HepG2 (cell line): ENCODE results near the gene SLC6A12. TPM values are rescaled to one million over a fixed set of nuclear protein-coding genes. Genes with fewer than 3 reads are reported as not detected.

Experiments used
- ATAC-seq: fragments of 200-7000 bp; cut with Tn5 transposase; 3 replicates; pipeline ENCODE4 v1.9.1; 2020; ENCODE audit warnings: mild to moderate bottlenecking, moderate library complexity
- BruUV-seq: library from RNA; stranded (reverse); fragments of 400-500 nt; replicated peaks from 2 replicates; lab custom pipeline; 2021; lab: Mats Ljungman, UMichigan
- CTCF ChIA-PET: fragments of 300-600 bp; formaldehyde crosslinking; extraction: SDS; loops from one replicate; lab custom pipeline; 2021; ENCODE audit warnings: low total read pairs, inconsistent platforms, low intra/inter-chr PET ratio; lab: Yijun Ruan, JAX
- POLR2A ChIA-PET: fragments of 350-600 bp; sonication (Branson Sonifier 250); formaldehyde crosslinking; loops from one replicate; lab custom pipeline; 2020; ENCODE audit warnings: antibody characterized with exemption, inconsistent platforms; lab: Yijun Ruan, JAX
- DNase-seq: peaks from one replicate; pipeline ENCODE4 v3.0.0-alpha.2; 2015; ENCODE audit warnings: low spot score
- FAIRE-seq: peaks from 3 replicates; lab custom pipeline; 2011; peaks lifted over from hg19 to GRCh38; lab: Jason Lieb, UNC
- H2AFZ ChIP-seq: one replicate; pipeline ENCODE4 v1.6.1; 2011; ENCODE audit warnings: low read length, inconsistent platforms
- H3K27ac ChIP-seq: fragments of 300-600 bp; 3 replicates; pipeline ENCODE4 v1.8.0; 2011; ENCODE audit warnings: mixed run types, mild to moderate bottlenecking, mixed read lengths, low read length, inconsistent platforms; ENCODE audit not compliant: insufficient read depth; ENCODE audit errors: extremely low read length
- H3K27me3 ChIP-seq, 2 experiments: fragments of 200-600 bp in 1 of 2; 2 replicates in 1 of 2; 3 replicates in 1 of 2; pipeline versions ENCODE4 v1.6.0 to v1.8.0; 2011; ENCODE audit warnings: low read length in 2 of 2, mild to moderate bottlenecking in 2 of 2, moderate library complexity in 2 of 2, inconsistent platforms in 1 of 2; ENCODE audit not compliant: insufficient read depth in 2 of 2, control insufficient read depth in 1 of 2
- H3K36me3 ChIP-seq, 2 experiments: fragments of 200-600 bp in 1 of 2; replicated peaks in 1 of 2; 2 replicates in 1 of 2; 3 replicates in 1 of 2; pipeline versions ENCODE4 v1.5.1 to v1.8.0; 2011; ENCODE audit warnings: low read length in 2 of 2, inconsistent platforms in 1 of 2; ENCODE audit not compliant: insufficient read depth in 2 of 2, control insufficient read depth in 1 of 2
- H3K4me1 ChIP-seq: 2 replicates; pipeline ENCODE4 v1.5.1; 2012; ENCODE audit warnings: low read length, inconsistent platforms; ENCODE audit not compliant: insufficient read depth
- H3K4me2 ChIP-seq: 2 replicates; pipeline ENCODE4 v1.6.0; 2011; ENCODE audit warnings: low read depth, low read length, inconsistent platforms
- H3K4me3 ChIP-seq, 3 experiments: fragments of 200-600 bp in 1 of 3; sonication (generic), shearing (Covaris generic) in 1 of 3; replicated peaks in 1 of 3; 2 replicates each; pipeline ENCODE4 v1.5.1; 2011 to 2016; ENCODE audit warnings: low read length in 3 of 3, inconsistent platforms in 2 of 3, low read depth in 2 of 3, mild to moderate bottlenecking in 2 of 3, control low read depth in 1 of 3, mixed read lengths in 1 of 3; ENCODE audit not compliant: insufficient read depth in 1 of 3
- H3K79me2 ChIP-seq: one replicate; pipeline ENCODE4 v1.6.1; 2011; ENCODE audit warnings: low read length, inconsistent platforms; ENCODE audit not compliant: insufficient read depth
- H3K9ac ChIP-seq: 2 replicates; pipeline ENCODE4 v1.6.0; 2011; ENCODE audit warnings: mild to moderate bottlenecking, low read depth, low read length, inconsistent platforms; ENCODE audit not compliant: insufficient read depth
- H3K9me3 ChIP-seq: 2 replicates; pipeline ENCODE4 v1.5.1; 2012; ENCODE audit warnings: mild to moderate bottlenecking, low read length
- H4K20me1 ChIP-seq: 2 replicates; pipeline ENCODE4 v1.6.0; 2011; ENCODE audit warnings: inconsistent platforms, mild to moderate bottlenecking, low read length, moderate library complexity; ENCODE audit not compliant: insufficient read depth
- FOXK2 ChIP-seq: fragments of 450-650 bp; IDR thresholded peaks from 2 replicates; pipeline ENCODE4 v1.6.1; 2016
- GMEB2 ChIP-seq: IDR thresholded peaks from 2 replicates; pipeline ENCODE4 v1.6.1; 2016; ENCODE audit warnings: missing biosample characterization, missing genetic modification reagents, low read depth
- KDM3A ChIP-seq: IDR thresholded peaks from 2 replicates; pipeline ENCODE4 v1.6.1; 2018; ENCODE audit warnings: low read depth, missing compliant biosample characterization
- ZFYVE20 ChIP-seq: sonication (generic); formaldehyde crosslinking; IDR thresholded peaks from 2 replicates; pipeline ENCODE4 v1.8.0; 2023; ENCODE audit warnings: low read depth, mild to moderate bottlenecking, moderate library complexity, missing genetic modification reagents, borderline replicate concordance
- ZNF280B ChIP-seq: sonication (generic); formaldehyde crosslinking; IDR thresholded peaks from 2 replicates; pipeline ENCODE4 v1.5.0; 2020; ENCODE audit warnings: missing genetic modification reagents, mild to moderate bottlenecking, borderline replicate concordance
- ZNF282 ChIP-seq: fragments of 450-650 bp; IDR thresholded peaks from 2 replicates; pipeline ENCODE4 v1.6.1; 2018; ENCODE audit not compliant: partially characterized antibody
- ZNF570 ChIP-seq: sonication (generic); formaldehyde crosslinking; IDR thresholded peaks from 2 replicates; pipeline ENCODE4 v1.4.0; 2020; ENCODE audit warnings: mild to moderate bottlenecking, missing genetic modification reagents, borderline replicate concordance
- ZNF644 ChIP-seq: IDR thresholded peaks from 2 replicates; pipeline ENCODE4 v1.6.1; 2016; ENCODE audit warnings: low read depth
- ZNF724P ChIP-seq: sonication (generic); formaldehyde crosslinking; IDR thresholded peaks from 2 replicates; pipeline ENCODE4 v1.8.0; 2022; ENCODE audit warnings: missing genetic modification reagents, borderline replicate concordance
- WGBS: methylation state at CpG from one replicate; pipeline ENCODE4 v1.1.6; 2017; ENCODE audit warnings: low lambda C conversion rate; 5-methylcytosine and 5-hydroxymethylcytosine counted together
- in situ Hi-C: cut with HindIII; loops from 2 replicates; pipeline ENCODE4 v1.10.0; 2017; ENCODE audit warnings: low pct_unique_long_range_greater_than_20kb; ENCODE audit not compliant: extremely low pct_ligation_motif_present
- intact Hi-C: fragments of 100-400 bp; cut with micrococcal nuclease; formaldehyde crosslinking; loops from one replicate; pipeline ENCODE4 v1.10.0; 2022; ENCODE audit not compliant: unreplicated experiment
- polyA plus RNA-seq, 8 experiments: library from polyadenylated mRNA; depleted of rRNA in 3 of 8; stranded (reverse) in 7 of 8; unstranded in 1 of 8; fragments of >200 nt; fragmentation: Illumina TruSeq in 4 of 8; extraction: Trizol in 4 of 8; gene quantifications; 2 replicates each; pipeline versions ENCODE4 v1.2.1 to v1.2.3, GENCODE V29; 2011 to 2016; ENCODE audit warnings: low read depth in 4 of 8, missing spikeins in 1 of 8, mixed read lengths in 1 of 8; ENCODE audit not compliant: insufficient read depth in 1 of 8
- total RNA-seq, 5 experiments: library from RNA; depleted of rRNA; stranded (reverse); fragments of >200 nt; fragmentation: Illumina TruSeq; extraction: Trizol; gene quantifications; 2 replicates each; pipeline ENCODE4 v1.2.3, GENCODE V29; 2016; ENCODE audit warnings: low read depth in 1 of 5

SLC6A12 gene
- total and polyA plus RNA-seq, 2 of the 13 experiments (the other 11 are each of a cell fraction or from before 2014, with no cell fraction given) = 3.7 to 18.8 TPM

- TF ChIP-seq ZNF570 (CRISPR knock-in tag) (no peak), KDM3A (CRISPR knock-in tag) (no peak), ZNF644 (CRISPR knock-in tag) (no peak), GMEB2 (no peak), FOXK2 (no peak), ZNF724P (CRISPR knock-in tag) (no peak), ZNF280B (CRISPR knock-in tag) (no peak), ZFYVE20 (CRISPR knock-in tag) (no peak), ZNF282 (no peak)
- TF ChIP-seq, all 625 proteins: peak for 0
- no peaks in the 10 kb centered on the region for H3K36me3 ChIP-seq
- FAIRE-seq (no peak), DNase-seq (no peak), ATAC-seq (no peak)
- BruUV-seq = no TSS peak
- no peak overlapping the region for H2AFZ ChIP-seq
- H3K9me3 ChIP-seq = peaks cover 6% of the 10 kb centered on the region
- WGBS = 89% methylated on average over 15 of the region's 15 CpGs
- H4K20me1 ChIP-seq = no peaks in the 10 kb centered on the region
- no peaks in the 10 kb centered on the region for H3K27me3 ChIP-seq
- H3K4me1 ChIP-seq = peaks cover 12% of the 10 kb centered on the region
- intact Hi-C loops (no loop called here), in situ Hi-C loops (no loop called here)
- no peak overlapping the region for H3K27ac ChIP-seq
- H3K4me3 ChIP-seq = no peak overlapping the region
- H3K79me2 ChIP-seq = no peaks in the 10 kb centered on the region
- no peak overlapping the region for H3K4me2 ChIP-seq
- POLR2A ChIA-PET = no interaction called here
- no peak overlapping the region for H3K9ac ChIP-seq
- CTCF ChIA-PET = no interaction called here
Measured at GRCh38 chr12:242496-242895, 28.5 kb upstream of the SLC6A12 start.
